Fibroblast of mammary gland (primary cell): ENCODE results near the gene ATRNL1.
"Not testable (repeated sequence)": the region's sequence is repeated elsewhere in the genome, so short reads cannot be mapped to it uniquely, and the experiment has no call there.

Source experiments
- DNase-seq: peaks from one replicate; pipeline ENCODE4 v3.0.0-alpha.2; 2010; ENCODE audit warnings: low read depth
- H3K4me3 ChIP-seq: 2 replicates; pipeline ENCODE4 v1.5.1; 2011; ENCODE audit warnings: low read depth, mild to moderate bottlenecking, low read length, moderate library complexity; ENCODE audit not compliant: control insufficient read depth
- TF ChIP-seq, protein P1 (sequence below): conservative IDR thresholded peaks from 2 replicates; pipeline ENCODE4 v1.5.1; 2011; ENCODE audit warnings: low read depth, low read length, inconsistent platforms; ENCODE audit not compliant: control insufficient read depth, insufficient read depth

Gene ATRNL1

DNA sequence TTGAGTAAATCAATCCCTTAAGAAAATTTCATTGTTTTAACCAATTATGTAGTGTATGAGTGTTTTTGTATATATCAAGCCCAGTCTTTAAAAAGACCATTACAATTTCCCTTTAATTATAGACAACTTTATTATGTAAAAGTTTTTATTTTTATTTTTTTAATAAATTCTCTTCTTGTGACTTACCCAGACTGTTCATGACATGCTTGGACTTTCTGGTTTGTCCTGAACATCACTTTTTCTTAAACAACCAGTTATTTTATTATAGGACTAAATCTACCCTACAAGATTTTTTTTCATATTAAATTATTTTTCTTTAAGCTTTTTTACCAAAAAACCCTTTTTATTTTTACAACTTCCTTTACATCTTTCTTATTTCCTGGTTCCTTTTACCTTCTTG lies 410.4 kb downstream of the ATRNL1 start:
- TF ChIP-seq, protein P1, sequence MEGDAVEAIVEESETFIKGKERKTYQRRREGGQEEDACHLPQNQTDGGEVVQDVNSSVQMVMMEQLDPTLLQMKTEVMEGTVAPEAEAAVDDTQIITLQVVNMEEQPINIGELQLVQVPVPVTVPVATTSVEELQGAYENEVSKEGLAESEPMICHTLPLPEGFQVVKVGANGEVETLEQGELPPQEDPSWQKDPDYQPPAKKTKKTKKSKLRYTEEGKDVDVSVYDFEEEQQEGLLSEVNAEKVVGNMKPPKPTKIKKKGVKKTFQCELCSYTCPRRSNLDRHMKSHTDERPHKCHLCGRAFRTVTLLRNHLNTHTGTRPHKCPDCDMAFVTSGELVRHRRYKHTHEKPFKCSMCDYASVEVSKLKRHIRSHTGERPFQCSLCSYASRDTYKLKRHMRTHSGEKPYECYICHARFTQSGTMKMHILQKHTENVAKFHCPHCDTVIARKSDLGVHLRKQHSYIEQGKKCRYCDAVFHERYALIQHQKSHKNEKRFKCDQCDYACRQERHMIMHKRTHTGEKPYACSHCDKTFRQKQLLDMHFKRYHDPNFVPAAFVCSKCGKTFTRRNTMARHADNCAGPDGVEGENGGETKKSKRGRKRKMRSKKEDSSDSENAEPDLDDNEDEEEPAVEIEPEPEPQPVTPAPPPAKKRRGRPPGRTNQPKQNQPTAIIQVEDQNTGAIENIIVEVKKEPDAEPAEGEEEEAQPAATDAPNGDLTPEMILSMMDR = no peak
- peak; percentile 1 for DNase-seq
- no peak overlapping the region for H3K4me3 ChIP-seq

DNA sequence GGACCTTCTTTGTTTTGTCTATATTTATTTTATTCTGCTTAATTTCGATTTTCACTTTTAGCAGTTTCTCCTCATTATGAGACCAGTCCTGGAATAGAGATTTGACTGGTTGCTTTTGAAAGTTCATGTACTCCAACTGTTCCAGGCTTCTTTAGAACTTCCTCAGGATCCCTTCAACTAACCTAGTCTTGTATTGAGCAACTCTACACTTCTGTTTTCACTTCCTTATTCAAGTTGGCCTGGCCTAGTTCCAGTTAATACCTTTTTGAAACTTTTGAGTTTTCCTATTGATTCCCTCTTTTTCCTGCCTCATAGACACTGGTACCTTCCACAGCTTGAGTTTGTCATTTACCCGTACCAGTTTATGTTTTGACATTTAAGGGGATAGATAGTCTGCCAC lies 421.7 kb downstream of the ATRNL1 start:
- DNase-seq = no peak
- TF ChIP-seq, protein P1 = no peak
- H3K4me3 ChIP-seq = no peak overlapping the region

- H3K4me3 ChIP-seq = no peak overlapping the region
- no peak for DNase-seq
- TF ChIP-seq, protein P1 = no peak
These were observed 432.0 kb downstream of the ATRNL1 start for GRCh38 chr10:115525141-115525540.

GRCh38 chr10:115527682-115528081 lies 434.5 kb downstream of the ATRNL1 start:
- DNase-seq, H3K4me3 ChIP-seq: not testable (repeated sequence)

DNA sequence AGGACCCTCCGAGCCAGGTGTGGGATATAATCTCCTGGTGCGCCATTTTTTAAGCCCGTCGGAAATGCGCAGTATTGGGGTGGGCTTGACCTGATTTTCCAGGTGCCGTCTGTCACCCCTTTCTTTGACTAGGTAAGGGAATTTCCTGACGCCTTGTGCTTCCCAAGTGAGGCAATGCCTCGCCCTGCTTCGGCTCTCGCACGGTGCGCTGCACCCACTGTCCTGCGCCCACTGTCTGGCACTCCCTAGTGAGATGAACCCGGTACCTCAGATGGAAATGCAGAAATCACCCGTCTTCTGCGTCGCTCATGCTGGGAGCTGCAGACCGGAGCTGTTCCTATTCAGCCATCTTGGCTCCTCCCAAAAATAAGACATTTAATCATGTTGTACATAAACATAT lies 443.2 kb downstream of the ATRNL1 start:
- H3K4me3 ChIP-seq, DNase-seq: not testable (repeated sequence)

DNA sequence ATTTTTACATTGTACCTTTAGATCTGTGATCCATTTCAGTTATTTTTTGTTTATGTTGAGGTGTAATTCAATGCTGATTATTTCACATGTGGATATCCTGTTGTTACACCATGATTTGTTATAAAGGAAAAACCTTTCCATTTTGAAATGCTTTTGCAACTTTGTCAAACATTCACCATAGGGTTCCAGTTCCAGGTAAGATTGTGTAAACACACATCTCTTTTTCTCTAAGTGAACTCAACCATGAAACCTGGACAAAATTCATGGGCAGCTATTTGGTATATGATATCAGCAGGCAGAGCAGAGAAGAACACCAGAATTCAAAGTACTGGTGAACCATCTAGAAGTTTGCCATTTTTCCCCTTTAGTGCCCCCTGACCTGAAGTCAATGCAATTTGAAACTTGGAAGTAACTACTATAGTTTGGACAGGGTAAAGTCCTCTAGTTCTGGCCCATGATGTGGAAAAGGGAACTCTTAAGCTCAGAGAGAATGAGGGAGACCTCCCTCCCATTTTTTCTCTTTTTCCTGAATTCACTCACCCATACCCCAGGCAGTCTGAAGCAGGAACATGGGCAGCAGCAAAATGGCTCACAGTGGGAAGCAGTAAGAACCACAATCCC lies 446.1 kb downstream of the ATRNL1 start:
- DNase-seq = no peak
- TF ChIP-seq, protein P1 = no peak
- no peak overlapping the region for H3K4me3 ChIP-seq

GRCh38 chr10:115555887-115556402 lies 462.8 kb downstream of the ATRNL1 start:
- no peak for DNase-seq
- H3K4me3 ChIP-seq = no peak overlapping the region
- TF ChIP-seq, protein P1 = no peak

- H3K4me3 ChIP-seq = no peak overlapping the region
- TF ChIP-seq, protein P1 = no peak
- DNase-seq = no peak
These were observed 465.1 kb downstream of the ATRNL1 start for GRCh38 chr10:115558252-115558651.
